Astrocyte (in vitro differentiated cells and primary cell): ENCODE measurements around the gene CPLX1.

Experiments
- EZH2 ChIP-seq: IDR thresholded peaks from 2 replicates; pipeline ENCODE4 v1.6.1; 2012; ENCODE audit warnings: mild to moderate bottlenecking, low read length, inconsistent platforms; ENCODE audit not compliant: insufficient read depth
- TF ChIP-seq, protein P1 (sequence below): IDR thresholded peaks from 2 replicates; pipeline ENCODE4 v1.5.1; 2011; ENCODE audit warnings: low read depth, mild to moderate bottlenecking, inconsistent platforms, low read length, moderate library complexity; ENCODE audit not compliant: insufficient read depth

DNA sequence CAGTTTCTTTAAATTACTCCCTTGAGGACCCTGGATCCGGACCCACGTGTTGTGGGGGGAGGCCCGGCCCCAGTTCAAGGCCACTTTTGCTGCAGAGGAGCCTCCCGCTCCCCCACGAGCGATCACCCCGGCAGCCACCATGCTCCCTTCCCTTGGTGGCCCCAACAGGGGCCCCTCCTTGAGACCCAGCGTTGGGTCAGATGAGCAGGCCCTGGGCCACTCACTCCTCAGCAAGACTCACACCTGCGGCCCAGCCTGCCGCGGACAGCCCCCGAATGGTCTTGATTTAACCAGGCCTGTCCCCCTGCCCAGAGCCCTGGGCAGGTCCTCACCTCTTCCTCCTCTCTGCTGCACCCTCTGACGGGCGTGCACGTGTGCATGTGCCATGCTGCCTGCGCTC lies 4.3 kb downstream of the CPLX1 start:
- TF ChIP-seq, protein P1, sequence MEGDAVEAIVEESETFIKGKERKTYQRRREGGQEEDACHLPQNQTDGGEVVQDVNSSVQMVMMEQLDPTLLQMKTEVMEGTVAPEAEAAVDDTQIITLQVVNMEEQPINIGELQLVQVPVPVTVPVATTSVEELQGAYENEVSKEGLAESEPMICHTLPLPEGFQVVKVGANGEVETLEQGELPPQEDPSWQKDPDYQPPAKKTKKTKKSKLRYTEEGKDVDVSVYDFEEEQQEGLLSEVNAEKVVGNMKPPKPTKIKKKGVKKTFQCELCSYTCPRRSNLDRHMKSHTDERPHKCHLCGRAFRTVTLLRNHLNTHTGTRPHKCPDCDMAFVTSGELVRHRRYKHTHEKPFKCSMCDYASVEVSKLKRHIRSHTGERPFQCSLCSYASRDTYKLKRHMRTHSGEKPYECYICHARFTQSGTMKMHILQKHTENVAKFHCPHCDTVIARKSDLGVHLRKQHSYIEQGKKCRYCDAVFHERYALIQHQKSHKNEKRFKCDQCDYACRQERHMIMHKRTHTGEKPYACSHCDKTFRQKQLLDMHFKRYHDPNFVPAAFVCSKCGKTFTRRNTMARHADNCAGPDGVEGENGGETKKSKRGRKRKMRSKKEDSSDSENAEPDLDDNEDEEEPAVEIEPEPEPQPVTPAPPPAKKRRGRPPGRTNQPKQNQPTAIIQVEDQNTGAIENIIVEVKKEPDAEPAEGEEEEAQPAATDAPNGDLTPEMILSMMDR = no peak
- TF ChIP-seq EZH2 = no peak
